ENCODE data around the gene ZBTB7B.

ZBTB7B gene

GRCh38 chr1:154964359-154964758 lies 38.2 kb upstream of the ZBTB7B start (continued):
- TF ChIP-seq, protein P1, sequence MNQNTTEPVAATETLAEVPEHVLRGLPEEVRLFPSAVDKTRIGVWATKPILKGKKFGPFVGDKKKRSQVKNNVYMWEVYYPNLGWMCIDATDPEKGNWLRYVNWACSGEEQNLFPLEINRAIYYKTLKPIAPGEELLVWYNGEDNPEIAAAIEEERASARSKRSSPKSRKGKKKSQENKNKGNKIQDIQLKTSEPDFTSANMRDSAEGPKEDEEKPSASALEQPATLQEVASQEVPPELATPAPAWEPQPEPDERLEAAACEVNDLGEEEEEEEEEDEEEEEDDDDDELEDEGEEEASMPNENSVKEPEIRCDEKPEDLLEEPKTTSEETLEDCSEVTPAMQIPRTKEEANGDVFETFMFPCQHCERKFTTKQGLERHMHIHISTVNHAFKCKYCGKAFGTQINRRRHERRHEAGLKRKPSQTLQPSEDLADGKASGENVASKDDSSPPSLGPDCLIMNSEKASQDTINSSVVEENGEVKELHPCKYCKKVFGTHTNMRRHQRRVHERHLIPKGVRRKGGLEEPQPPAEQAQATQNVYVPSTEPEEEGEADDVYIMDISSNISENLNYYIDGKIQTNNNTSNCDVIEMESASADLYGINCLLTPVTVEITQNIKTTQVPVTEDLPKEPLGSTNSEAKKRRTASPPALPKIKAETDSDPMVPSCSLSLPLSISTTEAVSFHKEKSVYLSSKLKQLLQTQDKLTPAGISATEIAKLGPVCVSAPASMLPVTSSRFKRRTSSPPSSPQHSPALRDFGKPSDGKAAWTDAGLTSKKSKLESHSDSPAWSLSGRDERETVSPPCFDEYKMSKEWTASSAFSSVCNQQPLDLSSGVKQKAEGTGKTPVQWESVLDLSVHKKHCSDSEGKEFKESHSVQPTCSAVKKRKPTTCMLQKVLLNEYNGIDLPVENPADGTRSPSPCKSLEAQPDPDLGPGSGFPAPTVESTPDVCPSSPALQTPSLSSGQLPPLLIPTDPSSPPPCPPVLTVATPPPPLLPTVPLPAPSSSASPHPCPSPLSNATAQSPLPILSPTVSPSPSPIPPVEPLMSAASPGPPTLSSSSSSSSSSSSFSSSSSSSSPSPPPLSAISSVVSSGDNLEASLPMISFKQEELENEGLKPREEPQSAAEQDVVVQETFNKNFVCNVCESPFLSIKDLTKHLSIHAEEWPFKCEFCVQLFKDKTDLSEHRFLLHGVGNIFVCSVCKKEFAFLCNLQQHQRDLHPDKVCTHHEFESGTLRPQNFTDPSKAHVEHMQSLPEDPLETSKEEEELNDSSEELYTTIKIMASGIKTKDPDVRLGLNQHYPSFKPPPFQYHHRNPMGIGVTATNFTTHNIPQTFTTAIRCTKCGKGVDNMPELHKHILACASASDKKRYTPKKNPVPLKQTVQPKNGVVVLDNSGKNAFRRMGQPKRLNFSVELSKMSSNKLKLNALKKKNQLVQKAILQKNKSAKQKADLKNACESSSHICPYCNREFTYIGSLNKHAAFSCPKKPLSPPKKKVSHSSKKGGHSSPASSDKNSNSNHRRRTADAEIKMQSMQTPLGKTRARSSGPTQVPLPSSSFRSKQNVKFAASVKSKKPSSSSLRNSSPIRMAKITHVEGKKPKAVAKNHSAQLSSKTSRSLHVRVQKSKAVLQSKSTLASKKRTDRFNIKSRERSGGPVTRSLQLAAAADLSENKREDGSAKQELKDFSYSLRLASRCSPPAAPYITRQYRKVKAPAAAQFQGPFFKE (tag by site-specific recombination; IDR thresholded peaks at IDR 0.05; ENCODE audit: borderline replicate concordance), result no peak
- TF ChIP-seq BCL11A (tag by site-specific recombination; IDR thresholded peaks at IDR 0.05; ENCODE audit: low read depth) (no peak), ZNF555 (tag by site-specific recombination; conservative IDR thresholded peaks at IDR 0.05) (no peak), ZNF529 (tag by site-specific recombination; IDR thresholded peaks at IDR 0.05; ENCODE audit: insufficient replicate concordance) (no peak), OSR2 (tag by site-specific recombination; IDR thresholded peaks at IDR 0.05) (no peak), ZNF560 (tag by site-specific recombination; IDR thresholded peaks at IDR 0.05; ENCODE audit: borderline replicate concordance) (no peak), ZNF433 (tag by site-specific recombination; IDR thresholded peaks at IDR 0.05; ENCODE audit: low read depth) (no peak), HIC1 (tag by site-specific recombination; IDR thresholded peaks at IDR 0.05) (no peak), ZXDB (tag by site-specific recombination; IDR thresholded peaks at IDR 0.05) (no peak), ELK4 (IDR thresholded peaks at IDR 0.05; ENCODE audit: borderline replicate concordance, low read depth, low read length) (no peak), TSHZ1 (tag by site-specific recombination; IDR thresholded peaks at IDR 0.05; ENCODE audit: borderline replicate concordance) (no peak), SCRT1 (tag by site-specific recombination; IDR thresholded peaks at IDR 0.05; ENCODE audit: borderline replicate concordance) (no peak), ZNF324 (tag by site-specific recombination; IDR thresholded peaks at IDR 0.05) (no peak)
- TF ChIP-seq, protein P2, sequence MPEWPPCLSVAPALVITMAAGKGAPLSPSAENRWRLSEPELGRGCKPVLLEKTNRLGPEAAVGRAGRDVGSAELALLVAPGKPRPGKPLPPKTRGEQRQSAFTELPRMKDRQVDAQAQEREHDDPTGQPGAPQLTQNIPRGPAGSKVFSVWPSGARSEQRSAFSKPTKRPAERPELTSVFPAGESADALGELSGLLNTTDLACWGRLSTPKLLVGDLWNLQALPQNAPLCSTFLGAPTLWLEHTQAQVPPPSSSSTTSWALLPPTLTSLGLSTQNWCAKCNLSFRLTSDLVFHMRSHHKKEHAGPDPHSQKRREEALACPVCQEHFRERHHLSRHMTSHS (tag by site-specific recombination; IDR thresholded peaks at IDR 0.05), result no peak
- TF ChIP-seq, protein P3, sequence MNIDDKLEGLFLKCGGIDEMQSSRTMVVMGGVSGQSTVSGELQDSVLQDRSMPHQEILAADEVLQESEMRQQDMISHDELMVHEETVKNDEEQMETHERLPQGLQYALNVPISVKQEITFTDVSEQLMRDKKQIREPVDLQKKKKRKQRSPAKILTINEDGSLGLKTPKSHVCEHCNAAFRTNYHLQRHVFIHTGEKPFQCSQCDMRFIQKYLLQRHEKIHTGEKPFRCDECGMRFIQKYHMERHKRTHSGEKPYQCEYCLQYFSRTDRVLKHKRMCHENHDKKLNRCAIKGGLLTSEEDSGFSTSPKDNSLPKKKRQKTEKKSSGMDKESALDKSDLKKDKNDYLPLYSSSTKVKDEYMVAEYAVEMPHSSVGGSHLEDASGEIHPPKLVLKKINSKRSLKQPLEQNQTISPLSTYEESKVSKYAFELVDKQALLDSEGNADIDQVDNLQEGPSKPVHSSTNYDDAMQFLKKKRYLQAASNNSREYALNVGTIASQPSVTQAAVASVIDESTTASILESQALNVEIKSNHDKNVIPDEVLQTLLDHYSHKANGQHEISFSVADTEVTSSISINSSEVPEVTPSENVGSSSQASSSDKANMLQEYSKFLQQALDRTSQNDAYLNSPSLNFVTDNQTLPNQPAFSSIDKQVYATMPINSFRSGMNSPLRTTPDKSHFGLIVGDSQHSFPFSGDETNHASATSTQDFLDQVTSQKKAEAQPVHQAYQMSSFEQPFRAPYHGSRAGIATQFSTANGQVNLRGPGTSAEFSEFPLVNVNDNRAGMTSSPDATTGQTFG (tag by site-specific recombination; IDR thresholded peaks at IDR 0.05; ENCODE audit: borderline replicate concordance), result no peak

Measured in HEK293 (cell line).